Fibroblast of lung (primary cell): ENCODE results near the gene LRRC8C.

ENCODE experiments used
- EZH2 ChIP-seq: IDR thresholded peaks from 2 replicates; pipeline ENCODE4 v1.5.1; 2012; ENCODE audit warnings: low read length, control low read depth, mild to moderate bottlenecking; ENCODE audit errors: missing control alignments
- TF ChIP-seq, protein P1 (sequence below), 2 donors: IDR thresholded peaks in 1 of 2; conservative IDR thresholded peaks in 1 of 2; 1 replicate in 1 of 2; 2 replicates in 1 of 2; pipeline ENCODE4 v1.5.1; 2011 to 2012; ENCODE audit warnings: low read length in 2 of 2, control low read depth in 1 of 2, inconsistent platforms in 1 of 2, low read depth in 1 of 2, mild to moderate bottlenecking in 1 of 2

- TF ChIP-seq EZH2, result no peak
- TF ChIP-seq, protein P1, sequence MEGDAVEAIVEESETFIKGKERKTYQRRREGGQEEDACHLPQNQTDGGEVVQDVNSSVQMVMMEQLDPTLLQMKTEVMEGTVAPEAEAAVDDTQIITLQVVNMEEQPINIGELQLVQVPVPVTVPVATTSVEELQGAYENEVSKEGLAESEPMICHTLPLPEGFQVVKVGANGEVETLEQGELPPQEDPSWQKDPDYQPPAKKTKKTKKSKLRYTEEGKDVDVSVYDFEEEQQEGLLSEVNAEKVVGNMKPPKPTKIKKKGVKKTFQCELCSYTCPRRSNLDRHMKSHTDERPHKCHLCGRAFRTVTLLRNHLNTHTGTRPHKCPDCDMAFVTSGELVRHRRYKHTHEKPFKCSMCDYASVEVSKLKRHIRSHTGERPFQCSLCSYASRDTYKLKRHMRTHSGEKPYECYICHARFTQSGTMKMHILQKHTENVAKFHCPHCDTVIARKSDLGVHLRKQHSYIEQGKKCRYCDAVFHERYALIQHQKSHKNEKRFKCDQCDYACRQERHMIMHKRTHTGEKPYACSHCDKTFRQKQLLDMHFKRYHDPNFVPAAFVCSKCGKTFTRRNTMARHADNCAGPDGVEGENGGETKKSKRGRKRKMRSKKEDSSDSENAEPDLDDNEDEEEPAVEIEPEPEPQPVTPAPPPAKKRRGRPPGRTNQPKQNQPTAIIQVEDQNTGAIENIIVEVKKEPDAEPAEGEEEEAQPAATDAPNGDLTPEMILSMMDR (conservative IDR thresholded peaks at IDR 0.05 in 1 of 2, IDR thresholded peaks at IDR 0.05 in 1 of 2; ENCODE audit: low read depth in 1 of 2, low read length in 2 of 2), result no peak
Measured at GRCh38 chr1:89736937-89737733, 104.2 kb downstream of the LRRC8C start.
